H9 (cell line): ENCODE measurements around the gene PPARD. TPM values are rescaled to one million over a fixed set of nuclear protein-coding genes. Genes with fewer than 3 reads are reported as not detected.

Source experiments
- DNase-seq: peaks from one replicate; pipeline ENCODE4 v3.0.0-alpha.2; 2017
- H2AFZ ChIP-seq: one replicate; pipeline ENCODE4 v1.6.1; 2013; ENCODE audit warnings: mild to moderate bottlenecking, low read length, control low read depth, moderate library complexity
- H2AK5ac ChIP-seq: 2 replicates; pipeline ENCODE4 v1.6.1; 2013; ENCODE audit warnings: low read length, control low read depth, mixed read lengths; ENCODE audit not compliant: insufficient read length
- H2BK120ac ChIP-seq: one replicate; pipeline ENCODE4 v1.6.1; 2013; ENCODE audit warnings: low read depth, mild to moderate bottlenecking, low read length, control low read depth, inconsistent platforms; ENCODE audit not compliant: poor library complexity, severe bottlenecking
- H2BK12ac ChIP-seq: 2 replicates; pipeline ENCODE4 v1.6.1; 2013; ENCODE audit warnings: low read length, control low read depth, mixed read lengths, low read depth; ENCODE audit not compliant: insufficient read length
- H2BK15ac ChIP-seq: 2 replicates; pipeline ENCODE4 v1.6.1; 2013; ENCODE audit warnings: low read depth, low read length, control low read depth
- H2BK20ac ChIP-seq: one replicate; pipeline ENCODE4 v1.6.1; 2013; ENCODE audit warnings: low read depth, mild to moderate bottlenecking, low read length, control low read depth, inconsistent platforms; ENCODE audit not compliant: poor library complexity, severe bottlenecking
- H2BK5ac ChIP-seq: 2 replicates; pipeline ENCODE4 v1.6.1; 2013; ENCODE audit warnings: low read length, control low read depth, mixed read lengths; ENCODE audit not compliant: insufficient read length
- H3K14ac ChIP-seq: 2 replicates; pipeline ENCODE4 v1.6.1; 2013; ENCODE audit warnings: low read length, control low read depth; ENCODE audit not compliant: insufficient read depth
- H3K18ac ChIP-seq: 2 replicates; pipeline ENCODE4 v1.6.1; 2013; ENCODE audit warnings: low read depth, mild to moderate bottlenecking, mixed read lengths, low read length, control low read depth; ENCODE audit not compliant: insufficient read length
- H3K23ac ChIP-seq: 2 replicates; pipeline ENCODE4 v1.6.1; 2013; ENCODE audit warnings: low read length, control low read depth, mixed read lengths, low read depth; ENCODE audit not compliant: insufficient read length
- H3K23me2 ChIP-seq: 2 replicates; pipeline ENCODE4 v1.6.1; 2013; ENCODE audit warnings: low read depth, mild to moderate bottlenecking, mixed read lengths, low read length, control low read depth; ENCODE audit not compliant: insufficient read length, poor library complexity, severe bottlenecking
- H3K27ac ChIP-seq: 2 replicates; pipeline ENCODE4 v1.5.1; 2013; ENCODE audit warnings: low read length, control low read depth, mixed read lengths, low read depth; ENCODE audit not compliant: insufficient read length
- H3K27me3 ChIP-seq: 2 replicates; pipeline ENCODE4 v1.6.1; 2013; ENCODE audit warnings: low read length, control low read depth, inconsistent platforms; ENCODE audit not compliant: insufficient read depth
- H3K4ac ChIP-seq: 2 replicates; pipeline ENCODE4 v1.6.1; 2013; ENCODE audit warnings: low read depth, mild to moderate bottlenecking, control low read depth, inconsistent platforms, low read length, moderate library complexity
- H3K4me1 ChIP-seq: 2 replicates; pipeline ENCODE4 v1.6.1; 2013; ENCODE audit warnings: low read length, control low read depth, inconsistent platforms; ENCODE audit not compliant: insufficient read depth
- H3K4me2 ChIP-seq: 2 replicates; pipeline ENCODE4 v1.6.1; 2013; ENCODE audit warnings: low read length, control low read depth, mixed read lengths; ENCODE audit not compliant: insufficient read length, insufficient read depth
- H3K56ac ChIP-seq: 2 replicates; pipeline ENCODE4 v1.6.1; 2013; ENCODE audit warnings: low read depth, mild to moderate bottlenecking, mixed read lengths, low read length, control low read depth; ENCODE audit not compliant: insufficient read length
- H3K79me1 ChIP-seq: 2 replicates; pipeline ENCODE4 v1.6.1; 2013; ENCODE audit warnings: low read depth, mild to moderate bottlenecking, moderate library complexity, low read length, control low read depth, inconsistent platforms; ENCODE audit not compliant: insufficient read depth, poor library complexity, severe bottlenecking
- H3K79me2 ChIP-seq: 2 replicates; pipeline ENCODE4 v1.6.1; 2013; ENCODE audit warnings: low read length, control low read depth, inconsistent platforms; ENCODE audit not compliant: insufficient read depth
- H3K9ac ChIP-seq: 2 replicates; pipeline ENCODE4 v1.6.1; 2013; ENCODE audit warnings: low read length, control low read depth, mixed read lengths; ENCODE audit not compliant: insufficient read length; ENCODE audit errors: extremely low read depth
- H3K9me3 ChIP-seq: one replicate; pipeline ENCODE4 v1.6.1; 2013; ENCODE audit warnings: low read depth, low read length, inconsistent platforms; ENCODE audit not compliant: control insufficient read depth
- H3T11ph ChIP-seq: one replicate; pipeline ENCODE4 v1.6.1; 2013; ENCODE audit warnings: mild to moderate bottlenecking, low read length, control low read depth, inconsistent platforms
- H4K20me1 ChIP-seq: one replicate; pipeline ENCODE4 v1.6.1; 2013; ENCODE audit not compliant: control insufficient read depth, insufficient read length, insufficient read depth
- H4K5ac ChIP-seq: 2 replicates; pipeline ENCODE4 v1.6.1; 2013; ENCODE audit warnings: low read depth, mild to moderate bottlenecking, mixed read lengths, low read length, control low read depth; ENCODE audit not compliant: insufficient read length
- H4K8ac ChIP-seq: replicated peaks from 2 replicates; pipeline ENCODE4 v1.6.1; 2013; ENCODE audit warnings: low read length, control low read depth, mixed read lengths, low read depth; ENCODE audit not compliant: insufficient read length
- H4K91ac ChIP-seq: 2 replicates; pipeline ENCODE4 v1.6.1; 2013; ENCODE audit warnings: low read depth, mild to moderate bottlenecking, moderate library complexity, mixed read lengths, low read length, control low read depth; ENCODE audit not compliant: insufficient read length
- H3K27ac Mint-ChIP-seq, 3 experiments: 2 replicates in 2 of 3; 3 replicates in 1 of 3; pipeline ENCODE4 v1.8.0; 2020 to 2021; ENCODE audit warnings: mixed read lengths in 3 of 3, mild to moderate bottlenecking in 1 of 3, moderate library complexity in 1 of 3
- H3K27me3 Mint-ChIP-seq: 2 replicates; pipeline ENCODE4 v1.8.0; 2021; ENCODE audit warnings: low read depth, mild to moderate bottlenecking, moderate library complexity, mixed read lengths
- H3K36me3 Mint-ChIP-seq, 3 experiments: 2 replicates in 2 of 3; 3 replicates in 1 of 3; pipeline ENCODE4 v1.8.0; 2020 to 2021; ENCODE audit warnings: low read depth in 3 of 3, mixed read lengths in 3 of 3; ENCODE audit not compliant: insufficient read depth in 1 of 3
- H3K4me1 Mint-ChIP-seq, 2 experiments: 2 replicates each; pipeline ENCODE4 v1.8.0; 2020; ENCODE audit warnings: mixed read lengths in 2 of 2
- H3K4me3 Mint-ChIP-seq, 2 experiments: 2 replicates in 1 of 2; 3 replicates in 1 of 2; pipeline ENCODE4 v1.8.0; 2020 to 2021; ENCODE audit warnings: mild to moderate bottlenecking in 2 of 2, mixed read lengths in 2 of 2, moderate library complexity in 1 of 2
- H3K9me3 Mint-ChIP-seq, 2 experiments: 2 replicates in 1 of 2; 3 replicates in 1 of 2; pipeline ENCODE4 v1.8.0; 2020; ENCODE audit warnings: mild to moderate bottlenecking in 2 of 2, mixed read lengths in 2 of 2, moderate library complexity in 1 of 2
- WGBS: extraction: QIAGEN DNeasy Blood & Tissue Kit; methylation state at CpG from one replicate; pipeline ENCODE4 v1.1.7; 2013; ENCODE audit warnings: missing lambda C conversion rate, low lambda C conversion rate, mixed read lengths; ENCODE audit not compliant: insufficient read length; ENCODE audit errors: extremely low coverage; 5-methylcytosine and 5-hydroxymethylcytosine counted together
- total RNA-seq: library from RNA; stranded (reverse); gene quantifications from 2 replicates; pipeline ENCODE4 v1.2.1, GENCODE V29; 2021
- TF ChIP-seq, protein P1 (sequence below): fragments of 200-600 bp; sonication (generic); conservative IDR thresholded peaks from 3 replicates; pipeline ENCODE4 v1.8.0; 2021; ENCODE audit warnings: antibody characterized with exemption, mild to moderate bottlenecking

PPARD gene
- total RNA-seq, 1 experiment from 2014 or later = 11.7 TPM

DNA sequence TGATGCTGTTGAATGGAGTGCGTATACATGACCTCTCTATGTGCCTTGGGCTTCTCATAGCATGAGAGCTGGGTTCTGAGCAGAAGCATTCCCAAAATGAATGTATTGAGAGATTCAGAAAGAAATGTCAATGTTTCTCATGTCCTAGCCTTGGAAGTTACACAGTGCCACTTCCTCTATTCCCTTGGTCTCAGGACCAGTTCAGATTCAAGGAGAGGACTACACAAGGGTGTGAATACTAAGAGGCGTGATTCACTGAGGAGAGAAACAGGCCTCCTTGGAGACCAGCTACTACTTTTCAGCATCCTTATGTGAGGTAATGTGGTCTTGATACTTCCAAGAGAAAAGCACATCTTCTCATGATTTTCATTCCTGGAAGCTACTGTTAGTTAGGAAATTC is 10.4 kb downstream of the PPARD start:
- WGBS = no CpG with 5 or more reads among the region's 2 CpGs
- no peak overlapping the region for H2BK120ac ChIP-seq
- H4K8ac ChIP-seq = no peak overlapping the region
- H2BK20ac ChIP-seq = no peak overlapping the region
- H3K4ac ChIP-seq = no peak overlapping the region
- H3K4me2 ChIP-seq = no peak overlapping the region
- no peaks in the 10 kb centered on the region for H3K79me1 ChIP-seq
- H4K20me1 ChIP-seq = no peaks in the 10 kb centered on the region
- Mint-ChIP-seq H3K36me3 (peaks cover 31 to 70% (median 66%) of the 10 kb centered on the region in 3 experiments), H3K27me3 (no peaks in the 10 kb centered on the region), H3K4me1 (no peaks in the 10 kb centered on the region), H3K27ac (no peak overlapping the region; a peak in 1 of 7 replicates), H3K9me3 (no peaks in the 10 kb centered on the region), H3K4me3 (no peak overlapping the region)
- no peak overlapping the region for H3K23ac ChIP-seq
- H3K14ac ChIP-seq = no peak overlapping the region
- H2AFZ ChIP-seq = no peak overlapping the region
- H3K18ac ChIP-seq = no peak overlapping the region
- no peak overlapping the region for H3K27ac ChIP-seq
- no peak overlapping the region for H4K91ac ChIP-seq
- no peak overlapping the region for H2BK15ac ChIP-seq
- DNase-seq = no peak
- no peak overlapping the region for H2BK12ac ChIP-seq
- no peak overlapping the region for H3K56ac ChIP-seq
- H3K27me3 ChIP-seq = no peaks in the 10 kb centered on the region
- no peak overlapping the region for H2BK5ac ChIP-seq
- TF ChIP-seq, protein P1, sequence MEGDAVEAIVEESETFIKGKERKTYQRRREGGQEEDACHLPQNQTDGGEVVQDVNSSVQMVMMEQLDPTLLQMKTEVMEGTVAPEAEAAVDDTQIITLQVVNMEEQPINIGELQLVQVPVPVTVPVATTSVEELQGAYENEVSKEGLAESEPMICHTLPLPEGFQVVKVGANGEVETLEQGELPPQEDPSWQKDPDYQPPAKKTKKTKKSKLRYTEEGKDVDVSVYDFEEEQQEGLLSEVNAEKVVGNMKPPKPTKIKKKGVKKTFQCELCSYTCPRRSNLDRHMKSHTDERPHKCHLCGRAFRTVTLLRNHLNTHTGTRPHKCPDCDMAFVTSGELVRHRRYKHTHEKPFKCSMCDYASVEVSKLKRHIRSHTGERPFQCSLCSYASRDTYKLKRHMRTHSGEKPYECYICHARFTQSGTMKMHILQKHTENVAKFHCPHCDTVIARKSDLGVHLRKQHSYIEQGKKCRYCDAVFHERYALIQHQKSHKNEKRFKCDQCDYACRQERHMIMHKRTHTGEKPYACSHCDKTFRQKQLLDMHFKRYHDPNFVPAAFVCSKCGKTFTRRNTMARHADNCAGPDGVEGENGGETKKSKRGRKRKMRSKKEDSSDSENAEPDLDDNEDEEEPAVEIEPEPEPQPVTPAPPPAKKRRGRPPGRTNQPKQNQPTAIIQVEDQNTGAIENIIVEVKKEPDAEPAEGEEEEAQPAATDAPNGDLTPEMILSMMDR = no peak
- H3K9me3 ChIP-seq = no peaks in the 10 kb centered on the region
- H3K23me2 ChIP-seq = no peaks in the 10 kb centered on the region
- no peak overlapping the region for H2AK5ac ChIP-seq
- H3K79me2 ChIP-seq = no peaks in the 10 kb centered on the region
- no peak overlapping the region for H4K5ac ChIP-seq
- H3K4me1 ChIP-seq = no peaks in the 10 kb centered on the region
- no peak overlapping the region for H3T11ph ChIP-seq
- H3K9ac ChIP-seq = no peak overlapping the region
